Mucosa of descending colon (tissue), 3 donors: Measurements from ENCODE around the gene CD163. TPM values are rescaled to one million over a fixed set of nuclear protein-coding genes. Genes with fewer than 3 reads are reported as not detected.
A peak's percentile ranks its signal among the peaks of the same experiment; 100 is the strongest.

Experiments used
- ATAC-seq: fragments of 200-7000 bp; cut with Tn5 transposase; one replicate; pipeline ENCODE4 v1.9.1; 2020; ENCODE audit warnings: mild to moderate bottlenecking, moderate library complexity
- DNase-seq, 3 donors: peaks; one replicate each; pipeline ENCODE4 v3.0.0-alpha.2; 2020
- H3K36me3 ChIP-seq: fragments of 200-600 bp; one replicate; pipeline ENCODE4 v1.8.0; 2021; ENCODE audit warnings: low read depth, mild to moderate bottlenecking
- H3K4me1 ChIP-seq: fragments of 200-600 bp; one replicate; pipeline ENCODE4 v1.8.0; 2021; ENCODE audit warnings: low read depth, mild to moderate bottlenecking
- H3K4me3 ChIP-seq: fragments of 200-600 bp; one replicate; pipeline ENCODE4 v1.8.0; 2021; ENCODE audit warnings: mild to moderate bottlenecking
- H3K9me3 ChIP-seq: fragments of 200-600 bp; one replicate; pipeline ENCODE4 v1.8.0; 2021; ENCODE audit warnings: mild to moderate bottlenecking
- CTCF ChIP-seq: fragments of 200-600 bp; IDR thresholded peaks from one replicate; pipeline ENCODE4 v1.8.0; 2022; ENCODE audit warnings: antibody characterized with exemption, mild to moderate bottlenecking
- intact Hi-C, 2 donors: fragments of 100-400 bp; cut with DNase I in 1 of 2; cut with micrococcal nuclease in 1 of 2; formaldehyde crosslinking; loops; one replicate each; pipeline versions ENCODE4 v1.11.0 to v1.11.1; 2022; cut with DNase I, micrococcal nuclease
- total RNA-seq, 3 donors: library from RNA; stranded (reverse); fragmentation: NEBNext Ultra II Directional in 2 of 3; extraction: Animal tissue kit (Norgen Biotek cat#: 25700) in 2 of 3; gene quantifications; one replicate each; pipeline versions ENCODE4 v1.2.1 to v1.2.4, GENCODE V29; 2021 to 2023
- donor health status: DM: no; HTN: no; CAD: no; lungs with moderate emphysema.
- donor health status: DM: no; HTN: no; CAD: no.
- donor health status: DM: no; HTN: yes; CAD: no.

Gene CD163
- total RNA-seq, 3 donors from 2014 or later = 7.6 to 168 (median 153) TPM

GRCh38 chr12:7502612-7503011 lies 965 bp downstream of the CD163 start:
- Histone ChIP-seq H3K4me3 (no peak overlapping the region), H3K36me3 (no peaks in the 10 kb centered on the region), H3K9me3 (no peaks in the 10 kb centered on the region), H3K4me1 (no peaks in the 10 kb centered on the region)
- no peak for TF ChIP-seq CTCF
- DNase-seq = no peak
- intact Hi-C loops = no loop called here
- no peak for ATAC-seq

GRCh38 chr12:7501031-7501588 lies 2.5 kb downstream of the CD163 start:
- DNase-seq = no peak
- Histone ChIP-seq H3K4me3 (no peak overlapping the region), H3K36me3 (no peaks in the 10 kb centered on the region), H3K9me3 (no peaks in the 10 kb centered on the region), H3K4me1 (no peaks in the 10 kb centered on the region)
- intact Hi-C loops = no loop called here
- no peak for ATAC-seq
- no peak for TF ChIP-seq CTCF

GRCh38 chr12:7499636-7500035 lies 3.9 kb downstream of the CD163 start:
- intact Hi-C loops = no loop called here
- Histone ChIP-seq H3K36me3 (no peaks in the 10 kb centered on the region), H3K4me1 (no peaks in the 10 kb centered on the region), H3K9me3 (no peaks in the 10 kb centered on the region), H3K4me3 (no peak overlapping the region)
- DNase-seq (no peak), ATAC-seq (no peak)
- TF ChIP-seq CTCF = no peak

GRCh38 chr12:7498809-7499208 lies 4.8 kb downstream of the CD163 start:
- TF ChIP-seq CTCF = no peak
- ATAC-seq = peak; percentile 16
- H3K4me3 ChIP-seq = no peak overlapping the region

GRCh38 chr12:7497661-7498060 lies 5.9 kb downstream of the CD163 start:
- Histone ChIP-seq H3K9me3 (no peaks in the 10 kb centered on the region), H3K36me3 (no peaks in the 10 kb centered on the region), H3K4me3 (no peak overlapping the region), H3K4me1 (no peaks in the 10 kb centered on the region)
- no peak for DNase-seq
- intact Hi-C loops = no loop called here
- ATAC-seq = no peak
- TF ChIP-seq CTCF = no peak

More at GRCh38 chr12:7498809-7499208, 4.8 kb downstream of the CD163 start:
- Histone ChIP-seq H3K9me3 (no peaks in the 10 kb centered on the region), H3K36me3 (no peaks in the 10 kb centered on the region), H3K4me1 (no peaks in the 10 kb centered on the region)
- DNase-seq = peak in 1 of 3 donors; percentile 3
- intact Hi-C loops = no loop called here

- DNase-seq (no peak), ATAC-seq (no peak)
- no peak overlapping the region for H3K4me3 ChIP-seq
- no peak for TF ChIP-seq CTCF
- H3K9me3 ChIP-seq = no peaks in the 10 kb centered on the region
- intact Hi-C loops = no loop called here
- H3K36me3 ChIP-seq = no peaks in the 10 kb centered on the region
- H3K4me1 ChIP-seq = no peaks in the 10 kb centered on the region
Measured at GRCh38 chr12:7496451-7496850, 7.1 kb downstream of the CD163 start.
